GM12873 (cell line): ENCODE data around the gene MEGF6.

ENCODE experiments used
- TF ChIP-seq, protein P1 (sequence below): IDR thresholded peaks from 2 replicates; pipeline ENCODE4 v1.5.1; 2012; ENCODE audit warnings: low read depth, mild to moderate bottlenecking, moderate library complexity, low read length, control low read depth; ENCODE audit not compliant: insufficient read depth; ENCODE audit errors: missing control alignments

Gene MEGF6

DNA sequence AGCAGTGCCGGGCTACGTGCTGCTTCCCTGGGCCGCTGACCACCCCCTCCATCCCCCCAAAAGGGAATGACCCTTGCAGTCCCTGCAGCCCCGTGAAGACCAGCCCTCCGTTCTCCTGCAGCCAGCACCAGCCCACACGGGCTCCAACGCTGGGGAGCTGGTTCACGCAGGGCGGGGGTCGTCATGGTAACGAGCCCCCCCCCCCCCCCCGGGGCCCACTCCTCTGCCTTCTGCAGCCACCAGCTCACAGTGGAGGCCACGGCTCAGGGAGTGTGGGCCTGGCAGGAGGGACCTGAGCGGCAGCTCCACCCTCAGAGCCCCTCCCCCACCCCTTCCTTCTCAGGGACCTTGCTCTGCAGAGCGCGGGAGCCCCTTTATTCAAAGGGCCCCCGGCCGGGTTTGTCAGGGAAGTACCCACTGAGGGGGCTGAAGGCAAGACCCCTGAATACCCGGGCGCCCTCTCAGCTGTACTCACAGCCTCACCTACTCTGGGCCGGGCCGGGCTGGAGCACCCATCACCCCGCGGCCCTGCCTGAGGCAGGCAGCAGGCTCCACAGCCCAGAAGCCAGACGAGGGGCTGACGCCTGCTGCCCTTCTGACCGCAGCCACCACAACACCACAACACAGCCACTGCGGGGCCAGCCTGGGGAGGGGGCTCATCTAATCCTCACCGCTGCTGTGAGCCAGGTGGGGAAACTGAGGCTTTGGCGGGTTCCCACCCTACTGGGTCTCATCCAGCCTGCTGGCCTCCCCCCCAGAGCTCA, 12.6 kb downstream of the MEGF6 start:
- TF ChIP-seq, protein P1, sequence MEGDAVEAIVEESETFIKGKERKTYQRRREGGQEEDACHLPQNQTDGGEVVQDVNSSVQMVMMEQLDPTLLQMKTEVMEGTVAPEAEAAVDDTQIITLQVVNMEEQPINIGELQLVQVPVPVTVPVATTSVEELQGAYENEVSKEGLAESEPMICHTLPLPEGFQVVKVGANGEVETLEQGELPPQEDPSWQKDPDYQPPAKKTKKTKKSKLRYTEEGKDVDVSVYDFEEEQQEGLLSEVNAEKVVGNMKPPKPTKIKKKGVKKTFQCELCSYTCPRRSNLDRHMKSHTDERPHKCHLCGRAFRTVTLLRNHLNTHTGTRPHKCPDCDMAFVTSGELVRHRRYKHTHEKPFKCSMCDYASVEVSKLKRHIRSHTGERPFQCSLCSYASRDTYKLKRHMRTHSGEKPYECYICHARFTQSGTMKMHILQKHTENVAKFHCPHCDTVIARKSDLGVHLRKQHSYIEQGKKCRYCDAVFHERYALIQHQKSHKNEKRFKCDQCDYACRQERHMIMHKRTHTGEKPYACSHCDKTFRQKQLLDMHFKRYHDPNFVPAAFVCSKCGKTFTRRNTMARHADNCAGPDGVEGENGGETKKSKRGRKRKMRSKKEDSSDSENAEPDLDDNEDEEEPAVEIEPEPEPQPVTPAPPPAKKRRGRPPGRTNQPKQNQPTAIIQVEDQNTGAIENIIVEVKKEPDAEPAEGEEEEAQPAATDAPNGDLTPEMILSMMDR, result no peak

DNA sequence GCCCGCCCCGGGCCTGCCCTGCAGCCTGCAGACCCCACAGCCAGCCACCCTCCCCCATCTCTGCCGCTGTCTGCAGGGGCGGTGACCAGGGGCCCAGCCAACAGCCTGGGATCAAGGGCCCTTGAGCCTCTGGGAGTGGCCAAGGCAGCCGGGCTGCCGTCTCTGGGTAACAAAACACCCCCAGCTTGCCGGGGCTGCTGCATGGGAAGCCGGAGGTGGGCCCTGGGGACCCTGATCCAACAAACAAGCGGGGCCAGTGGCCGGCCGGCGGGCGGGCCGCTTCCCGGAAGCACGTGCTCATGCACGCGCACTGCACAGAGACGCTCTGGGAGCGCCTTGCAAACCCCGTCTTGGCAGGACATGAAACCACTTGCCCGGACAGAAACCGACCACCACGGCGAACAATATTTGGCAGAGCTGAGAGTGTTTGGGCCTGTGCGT, 13.2 kb downstream of the MEGF6 start:
- TF ChIP-seq, protein P1, result no peak

GRCh38 chr1:3597599-3597964, 13.7 kb downstream of the MEGF6 start:
- TF ChIP-seq, protein P1, result no peak

GRCh38 chr1:3596663-3597598, 14.4 kb downstream of the MEGF6 start:
- TF ChIP-seq, protein P1, result no peak

DNA sequence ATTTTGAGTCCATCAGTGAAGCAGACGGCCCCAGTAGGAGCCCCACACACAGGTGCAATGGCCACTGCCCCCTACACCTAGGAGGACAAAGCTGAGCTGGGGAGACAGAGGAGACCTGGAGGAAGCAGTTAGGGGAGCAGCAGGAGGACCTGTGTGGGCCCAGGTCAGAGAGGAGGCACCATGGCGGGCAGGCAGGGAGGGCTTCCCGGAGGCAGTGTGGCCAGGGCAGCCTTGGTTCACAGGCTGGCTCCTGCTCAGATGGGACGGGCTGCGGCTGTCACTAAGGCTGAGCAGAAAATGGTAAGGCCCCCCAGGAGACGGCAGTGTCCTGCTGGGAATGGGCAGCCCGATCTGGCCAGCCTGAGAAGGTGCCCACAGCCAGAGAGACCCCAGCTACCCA, 15.4 kb downstream of the MEGF6 start:
- TF ChIP-seq, protein P1, result no peak

- TF ChIP-seq, protein P1, result no peak
Measured at GRCh38 chr1:3594706-3595377, 16.5 kb downstream of the MEGF6 start.

DNA sequence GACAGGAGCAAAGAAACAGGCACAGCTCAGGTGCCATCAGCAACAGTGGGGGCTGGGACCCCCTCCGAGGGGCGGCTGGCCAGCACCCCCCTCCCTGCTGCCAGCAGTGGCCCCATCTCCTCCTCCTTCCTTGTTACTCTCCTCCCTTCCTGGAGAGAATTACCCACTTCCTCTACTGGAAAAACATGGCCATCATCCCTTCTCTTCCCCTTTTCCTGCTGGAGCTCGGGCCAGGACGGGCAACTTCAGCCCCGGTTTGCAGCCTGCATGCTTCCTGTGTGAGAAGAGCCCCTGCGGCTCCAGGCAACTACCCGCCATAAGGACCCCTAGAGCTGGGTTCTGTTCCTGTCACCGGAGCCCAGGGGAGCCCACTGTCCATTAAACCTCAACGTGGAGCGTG, 17.6 kb downstream of the MEGF6 start:
- TF ChIP-seq, protein P1, result no peak
